B cell (primary cell): ENCODE measurements around the gene NCS1.

Experiments used
- EZH2 ChIP-seq: IDR thresholded peaks from 2 replicates; pipeline ENCODE4 v1.6.1; 2012; ENCODE audit warnings: borderline replicate concordance, low read depth, mild to moderate bottlenecking, moderate library complexity, low read length; ENCODE audit not compliant: insufficient read depth, poor library complexity, severe bottlenecking
- TF ChIP-seq, protein P1 (sequence below): fragments of 200-600 bp; IDR thresholded peaks from one replicate; pipeline ENCODE4 v1.8.0; 2022; ENCODE audit warnings: antibody characterized with exemption, mild to moderate bottlenecking

DNA sequence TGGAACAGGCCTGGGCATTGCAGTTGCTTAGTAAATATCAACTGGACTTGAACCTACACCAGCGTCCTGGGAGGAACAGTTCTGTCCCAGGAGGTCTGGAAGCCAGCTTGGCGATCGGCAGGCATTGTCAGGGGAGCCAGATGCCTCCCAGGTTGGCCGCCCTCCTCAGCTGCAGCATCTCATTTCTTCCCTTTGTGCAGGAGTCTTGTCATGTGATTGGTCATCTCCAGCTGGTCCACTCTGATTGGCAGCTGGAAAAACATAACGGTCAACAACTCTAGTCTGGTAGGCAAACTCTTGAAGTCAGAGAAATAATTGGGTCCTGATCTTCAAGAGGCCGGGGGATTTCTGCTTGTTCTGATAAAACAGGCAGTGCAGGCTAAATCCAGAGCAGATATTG lies 29.6 kb upstream of the NCS1 start:
- TF ChIP-seq, protein P1, sequence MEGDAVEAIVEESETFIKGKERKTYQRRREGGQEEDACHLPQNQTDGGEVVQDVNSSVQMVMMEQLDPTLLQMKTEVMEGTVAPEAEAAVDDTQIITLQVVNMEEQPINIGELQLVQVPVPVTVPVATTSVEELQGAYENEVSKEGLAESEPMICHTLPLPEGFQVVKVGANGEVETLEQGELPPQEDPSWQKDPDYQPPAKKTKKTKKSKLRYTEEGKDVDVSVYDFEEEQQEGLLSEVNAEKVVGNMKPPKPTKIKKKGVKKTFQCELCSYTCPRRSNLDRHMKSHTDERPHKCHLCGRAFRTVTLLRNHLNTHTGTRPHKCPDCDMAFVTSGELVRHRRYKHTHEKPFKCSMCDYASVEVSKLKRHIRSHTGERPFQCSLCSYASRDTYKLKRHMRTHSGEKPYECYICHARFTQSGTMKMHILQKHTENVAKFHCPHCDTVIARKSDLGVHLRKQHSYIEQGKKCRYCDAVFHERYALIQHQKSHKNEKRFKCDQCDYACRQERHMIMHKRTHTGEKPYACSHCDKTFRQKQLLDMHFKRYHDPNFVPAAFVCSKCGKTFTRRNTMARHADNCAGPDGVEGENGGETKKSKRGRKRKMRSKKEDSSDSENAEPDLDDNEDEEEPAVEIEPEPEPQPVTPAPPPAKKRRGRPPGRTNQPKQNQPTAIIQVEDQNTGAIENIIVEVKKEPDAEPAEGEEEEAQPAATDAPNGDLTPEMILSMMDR = no peak
- TF ChIP-seq EZH2 = no peak
